Neuronal stem cell (in vitro differentiated cells): ENCODE results near the gene DIP2B.

Experiments used
- DNase-seq: peaks from one replicate; pipeline ENCODE4 v3.0.0-alpha.2; 2013; ENCODE audit warnings: low spot score
- H2AFZ ChIP-seq: one replicate; pipeline ENCODE4 v1.6.1; 2013; ENCODE audit warnings: mild to moderate bottlenecking, low read length, inconsistent platforms
- H2AK5ac ChIP-seq: 2 replicates; pipeline ENCODE4 v1.6.1; 2013; ENCODE audit warnings: low read depth, mild to moderate bottlenecking, inconsistent platforms, low read length, moderate library complexity, mixed read lengths
- H2BK120ac ChIP-seq: 2 replicates; pipeline ENCODE4 v1.6.1; 2013; ENCODE audit warnings: low read depth, mild to moderate bottlenecking, inconsistent platforms, low read length, moderate library complexity, mixed read lengths
- H2BK12ac ChIP-seq: one replicate; pipeline ENCODE4 v1.6.1; 2013; ENCODE audit warnings: low read length, inconsistent platforms
- H2BK15ac ChIP-seq: 2 replicates; pipeline ENCODE4 v1.6.1; 2013; ENCODE audit warnings: mild to moderate bottlenecking, low read length, inconsistent platforms, mixed read lengths
- H2BK5ac ChIP-seq: one replicate; pipeline ENCODE4 v1.6.1; 2013; ENCODE audit warnings: inconsistent platforms, mild to moderate bottlenecking, low read length, moderate library complexity
- H3K14ac ChIP-seq: one replicate; pipeline ENCODE4 v1.6.1; 2013; ENCODE audit warnings: low read length, inconsistent platforms
- H3K18ac ChIP-seq: 2 replicates; pipeline ENCODE4 v1.6.1; 2013; ENCODE audit warnings: low read length, inconsistent platforms
- H3K23ac ChIP-seq: 2 replicates; pipeline ENCODE4 v1.6.1; 2013; ENCODE audit warnings: low read depth, mild to moderate bottlenecking, mixed read lengths, low read length, inconsistent platforms; ENCODE audit not compliant: poor library complexity
- H3K27ac ChIP-seq: replicated peaks from 3 replicates; pipeline ENCODE4 v1.5.1; 2013; ENCODE audit warnings: low read length, inconsistent platforms
- H3K27me3 ChIP-seq, 3 experiments: 2 replicates each; pipeline ENCODE4 v1.6.1; 2013; ENCODE audit warnings: low read length in 3 of 3, mild to moderate bottlenecking in 2 of 3, inconsistent platforms in 1 of 3, low read depth in 1 of 3, mixed read lengths in 1 of 3, moderate library complexity in 1 of 3; ENCODE audit not compliant: control insufficient read depth in 3 of 3, insufficient read depth in 3 of 3
- H3K36me3 ChIP-seq, 2 donors: replicated peaks in 1 of 2; 2 replicates each; pipeline ENCODE4 v1.6.1; 2013; ENCODE audit warnings: low read length in 2 of 2; ENCODE audit not compliant: control insufficient read depth in 2 of 2, insufficient read depth in 2 of 2
- H3K4ac ChIP-seq: 2 replicates; pipeline ENCODE4 v1.6.1; 2013; ENCODE audit warnings: inconsistent platforms, mild to moderate bottlenecking, low read length, moderate library complexity
- H3K4me1 ChIP-seq, 2 donors: 1 replicate in 1 of 2; 2 replicates in 1 of 2; pipeline ENCODE4 v1.6.1; 2013; ENCODE audit warnings: low read length in 2 of 2, low read depth in 1 of 2; ENCODE audit not compliant: control insufficient read depth in 2 of 2, insufficient read depth in 1 of 2
- H3K4me2 ChIP-seq: one replicate; pipeline ENCODE4 v1.6.1; 2013; ENCODE audit warnings: mild to moderate bottlenecking, low read length, inconsistent platforms; ENCODE audit not compliant: insufficient read depth, poor library complexity, severe bottlenecking
- H3K4me3 ChIP-seq, 2 donors: 2 replicates each; pipeline ENCODE4 v1.5.1; 2013; ENCODE audit warnings: low read length in 2 of 2, mild to moderate bottlenecking in 2 of 2, inconsistent platforms in 1 of 2, moderate library complexity in 1 of 2
- H3K79me1 ChIP-seq: one replicate; pipeline ENCODE4 v1.6.1; 2013; ENCODE audit warnings: low read depth, mild to moderate bottlenecking, inconsistent platforms, low read length, moderate library complexity
- H3K9ac ChIP-seq: one replicate; pipeline ENCODE4 v1.6.1; 2013; ENCODE audit warnings: mild to moderate bottlenecking, low read depth, low read length, inconsistent platforms; ENCODE audit not compliant: poor library complexity
- H3K9me3 ChIP-seq, 2 donors: replicated peaks in 1 of 2; 2 replicates each; pipeline versions ENCODE3 to v1.6.1; 2013; ENCODE audit warnings: low read length in 2 of 2, mild to moderate bottlenecking in 2 of 2, inconsistent platforms in 1 of 2, low read depth in 1 of 2, mixed read lengths in 1 of 2, moderate library complexity in 1 of 2; ENCODE audit not compliant: control insufficient read depth in 2 of 2, insufficient read depth in 1 of 2
- H4K8ac ChIP-seq: one replicate; pipeline ENCODE4 v1.6.1; 2013; ENCODE audit warnings: low read depth, mild to moderate bottlenecking, inconsistent platforms, low read length, moderate library complexity
- H4K91ac ChIP-seq: one replicate; pipeline ENCODE4 v1.6.1; 2013; ENCODE audit warnings: low read length, low read depth, mild to moderate bottlenecking, inconsistent platforms; ENCODE audit not compliant: poor library complexity
- WGBS, 2 donors: extraction: QIAGEN DNeasy Blood & Tissue Kit; methylation state at CpG; one replicate each; pipeline ENCODE4 v1.1.7; 2013; ENCODE audit warnings: missing lambda C conversion rate in 2 of 2, mixed read lengths in 1 of 2; ENCODE audit not compliant: insufficient read length in 2 of 2, insufficient replicate concordance in 1 of 2; ENCODE audit errors: extremely low coverage in 2 of 2; 5-methylcytosine and 5-hydroxymethylcytosine counted together

Gene DIP2B

GRCh38 chr12:50707396-50707795, 202.6 kb downstream of the DIP2B start:
- no peak overlapping the region for H3K4me3 ChIP-seq
- no peak overlapping the region for H2AK5ac ChIP-seq
- no peak overlapping the region for H3K9ac ChIP-seq
- no peak overlapping the region for H2BK12ac ChIP-seq
- H2BK15ac ChIP-seq, result no peak overlapping the region
- no peak overlapping the region for H3K23ac ChIP-seq
- H2BK120ac ChIP-seq, result no peak overlapping the region
- H3K18ac ChIP-seq, result no peak overlapping the region
- peaks cover 20 to 88% of the 10 kb centered on the region in 2 donors for H3K36me3 ChIP-seq
- no peaks in the 10 kb centered on the region for H3K27me3 ChIP-seq
- no peaks in the 10 kb centered on the region for H3K9me3 ChIP-seq
- no peak overlapping the region for H3K27ac ChIP-seq
- no peaks in the 10 kb centered on the region for H3K4me1 ChIP-seq
- DNase-seq, result no peak
- H3K4me2 ChIP-seq, result no peak overlapping the region
- WGBS, 2 donors, result no CpG with 5 or more reads among the region's 7 CpGs
- H4K8ac ChIP-seq, result no peak overlapping the region
- no peak overlapping the region for H2AFZ ChIP-seq
- H4K91ac ChIP-seq, result no peak overlapping the region
- H2BK5ac ChIP-seq, result no peak overlapping the region
- no peak overlapping the region for H3K4ac ChIP-seq
- no peak overlapping the region for H3K14ac ChIP-seq
- no peaks in the 10 kb centered on the region for H3K79me1 ChIP-seq

- Histone ChIP-seq H3K27ac (no peak overlapping the region), H3K36me3 (peaks cover 17 to 85% of the 10 kb centered on the region in 2 donors), H4K91ac (no peak overlapping the region), H3K27me3 (no peaks in the 10 kb centered on the region), H3K9me3 (peaks cover 0 to 1% of the 10 kb centered on the region in 2 donors), H4K8ac (no peak overlapping the region), H3K4me3 (no peak overlapping the region), H3K4ac (no peak overlapping the region), H3K14ac (no peak overlapping the region), H2BK5ac (no peak overlapping the region), H2BK120ac (no peak overlapping the region), H2BK15ac (no peak overlapping the region), H2AK5ac (no peak overlapping the region), H2BK12ac (no peak overlapping the region), H3K79me1 (no peaks in the 10 kb centered on the region), H3K23ac (no peak overlapping the region), H3K4me1 (no peaks in the 10 kb centered on the region), H3K18ac (no peak overlapping the region), H2AFZ (no peak overlapping the region), H3K9ac (no peak overlapping the region), H3K4me2 (no peak overlapping the region)
- no peak for DNase-seq
- no CpG with 5 or more reads among the region's 2 CpGs for WGBS, 2 donors
These were observed 203.8 kb downstream of the DIP2B start for GRCh38 chr12:50708631-50709030.

GRCh38 chr12:50711121-50711520, 206.3 kb downstream of the DIP2B start:
- Histone ChIP-seq H2BK120ac (no peak overlapping the region), H2BK5ac (no peak overlapping the region), H2AFZ (no peak overlapping the region), H4K91ac (no peak overlapping the region), H3K4me2 (no peak overlapping the region), H3K79me1 (no peaks in the 10 kb centered on the region), H3K14ac (no peak overlapping the region), H2BK12ac (no peak overlapping the region), H3K23ac (no peak overlapping the region), H3K4me3 (no peak overlapping the region), H3K36me3 (peaks cover 18 to 84% of the 10 kb centered on the region in 2 donors), H3K27me3 (no peaks in the 10 kb centered on the region), H3K18ac (no peak overlapping the region), H3K9me3 (peaks cover 0 to 1% of the 10 kb centered on the region in 2 donors), H3K4me1 (no peaks in the 10 kb centered on the region), H3K27ac (no peak overlapping the region), H3K4ac (no peak overlapping the region), H2AK5ac (no peak overlapping the region), H4K8ac (no peak overlapping the region), H2BK15ac (no peak overlapping the region), H3K9ac (no peak overlapping the region)
- DNase-seq, result no peak
- no CpG with 5 or more reads among the region's 6 CpGs for WGBS, 2 donors

- Histone ChIP-seq H3K4me2 (no peak overlapping the region), H3K4me3 (no peak overlapping the region), H3K9me3 (peaks cover 0 to 1% of the 10 kb centered on the region in 2 donors), H2AFZ (no peak overlapping the region), H3K4me1 (no peaks in the 10 kb centered on the region), H4K8ac (no peak overlapping the region), H4K91ac (no peak overlapping the region), H2AK5ac (no peak overlapping the region), H2BK15ac (no peak overlapping the region), H3K79me1 (no peaks in the 10 kb centered on the region), H3K27ac (no peak overlapping the region), H3K9ac (no peak overlapping the region), H3K18ac (no peak overlapping the region), H3K23ac (no peak overlapping the region), H3K27me3 (no peaks in the 10 kb centered on the region), H3K14ac (no peak overlapping the region), H2BK120ac (no peak overlapping the region), H3K36me3 (peaks cover 9 to 76% of the 10 kb centered on the region in 2 donors), H2BK12ac (no peak overlapping the region), H3K4ac (no peak overlapping the region), H2BK5ac (no peak overlapping the region)
- WGBS, 2 donors, result no CpG with 5 or more reads among the region's 2 CpGs
- no peak for DNase-seq
These were observed 210.4 kb downstream of the DIP2B start for GRCh38 chr12:50715174-50715573.
